ENCODE measurements around the gene SLC38A1. TPM values are rescaled to one million over a fixed set of nuclear protein-coding genes. Genes with fewer than 3 reads are reported as not detected.

SLC38A1 gene
- total and polyA plus RNA-seq, 12 donors = 32.0 to 221 (median 140) TPM

GRCh38 chr12:46210873-46211439 is 57.9 kb downstream of the SLC38A1 start:
- Histone ChIP-seq H3K4me3 (no peak overlapping the region), H3K27ac (peak overlapping the region in 9 of 10 donors; percentile 42 to 73 (median 59)), H3K9me3 (no peaks in the 10 kb centered on the region), H3K36me3 (peaks cover 0 to 6% (median 0%) of the 10 kb centered on the region in 9 donors), H3K4me1 (peaks cover 0 to 74% (median 32%) of the 10 kb centered on the region in 9 donors), H3K27me3 (no peaks in the 10 kb centered on the region)
- ATAC-seq (peak in 6 of 8 donors; percentile 42 to 68 (median 58)), DNase-seq (no peak)
- intact Hi-C loops (cut with DNase I) = loop anchor here in 4 of 10 donors (5.0 to 10.0 kb wide), 3 partner anchors 46 to 56 kb away; partner anchors contain the start of gene SLC38A1 (in 3 of the 4)
- TF ChIP-seq CTCF (IDR thresholded peaks at IDR 0.05) = no peak
- WGBS, 2 donors = 44 to 65% methylated on average over 6 of the region's 6 CpGs

GRCh38 chr12:46209914-46210872 is 58.6 kb downstream of the SLC38A1 start:
- peak overlapping the region; percentile 42 to 73 (median 58) for H3K27ac ChIP-seq

GRCh38 chr12:46209170-46209569 is 59.7 kb downstream of the SLC38A1 start:
- 61 to 66% methylated on average over 4 of the region's 4 CpGs for WGBS, 2 donors
- H3K9me3 ChIP-seq = no peaks in the 10 kb centered on the region
- no peak for TF ChIP-seq CTCF (IDR thresholded peaks at IDR 0.05)
- intact Hi-C loops (cut with DNase I) = loop anchor here in 3 of 10 donors (2.0 to 5.0 kb wide), 3 partner anchors 58 to 453 kb away; partner anchors contain the start of gene SLC38A1 (in 3 of the 3)
- H3K4me3 ChIP-seq = no peak overlapping the region
- H3K4me1 ChIP-seq = peaks cover 0 to 73% (median 33%) of the 10 kb centered on the region in 9 donors
- H3K27me3 ChIP-seq = no peaks in the 10 kb centered on the region
- peak overlapping the region in 9 of 10 donors; percentile 42 to 73 (median 59) for H3K27ac ChIP-seq
- peaks cover 0 to 17% (median 1%) of the 10 kb centered on the region in 9 donors for H3K36me3 ChIP-seq
- no peak for DNase-seq
- peak in 2 of 8 donors; percentile 8 to 30 for ATAC-seq

More at GRCh38 chr12:46209914-46210872, 58.6 kb downstream of the SLC38A1 start:
- Histone ChIP-seq H3K4me1 (peaks cover 0 to 76% (median 39%) of the 10 kb centered on the region in 9 donors), H3K36me3 (peaks cover 0 to 10% (median 0%) of the 10 kb centered on the region in 9 donors), H3K4me3 (no peak overlapping the region), H3K9me3 (no peaks in the 10 kb centered on the region), H3K27me3 (no peaks in the 10 kb centered on the region)
- peak; percentile 25 to 37 for DNase-seq
- peak; percentile 51 to 95 (median 78) for ATAC-seq
- no peak for TF ChIP-seq CTCF (IDR thresholded peaks at IDR 0.05)
- intact Hi-C loops (cut with DNase I) = loop anchor here in 6 of 10 donors (2.0 to 10.0 kb wide), 5 partner anchors 47 to 452 kb away; partner anchors contain the start of gene SLC38A1 (in 6 of the 6)
- WGBS, 2 donors = 47 to 58% methylated on average over 12 of the region's 12 CpGs

GRCh38 chr12:46208370-46208769 is 60.5 kb downstream of the SLC38A1 start:
- no peak for TF ChIP-seq CTCF (IDR thresholded peaks at IDR 0.05)
- Histone ChIP-seq H3K4me1 (peaks cover 0 to 73% (median 33%) of the 10 kb centered on the region in 9 donors), H3K27me3 (no peaks in the 10 kb centered on the region), H3K36me3 (peaks cover 0 to 25% (median 8%) of the 10 kb centered on the region in 9 donors), H3K27ac (peak overlapping the region in 7 of 10 donors; percentile 6 to 73 (median 59)), H3K9me3 (no peaks in the 10 kb centered on the region), H3K4me3 (no peak overlapping the region)
- intact Hi-C loops (cut with DNase I) = loop anchor here in 3 of 10 donors (2.0 to 5.0 kb wide), 3 partner anchors 59 to 454 kb away; partner anchors contain the start of gene SLC38A1 (in 3 of the 3)
- DNase-seq (no peak), ATAC-seq (no peak)
